ENCODE results near the gene LRRC63. TPM values are rescaled to one million over a fixed set of nuclear protein-coding genes. Genes with fewer than 3 reads are reported as not detected.
"Not testable (repeated sequence)": the region's sequence is repeated elsewhere in the genome, so short reads cannot be mapped to it uniquely, and the experiment has no call there.

LRRC63 gene
- total RNA-seq, 1 donor from 2014 or later = not detected

GRCh38 chr13:46207828-46208227, 3.9 kb upstream of the LRRC63 start:
- no peaks in the 10 kb centered on the region for H3K9me3 Mint-ChIP-seq (ENCODE audit: unreplicated experiment)
- no peak for DNase-seq
- TF ChIP-seq CTCF (IDR thresholded peaks at IDR 0.05; ENCODE audit: partially characterized antibody, unreplicated experiment) = no peak
- H3K4me1 Mint-ChIP-seq (ENCODE audit: low read depth, unreplicated experiment) = peaks cover 3% of the 10 kb centered on the region
- no peaks in the 10 kb centered on the region for H3K27me3 Mint-ChIP-seq (ENCODE audit: unreplicated experiment)
- H3K4me3 Mint-ChIP-seq (ENCODE audit: unreplicated experiment) = no peak overlapping the region
- H3K36me3 Mint-ChIP-seq (ENCODE audit: unreplicated experiment) = no peaks in the 10 kb centered on the region
- H3K27ac Mint-ChIP-seq (ENCODE audit: unreplicated experiment) = no peak overlapping the region

DNA sequence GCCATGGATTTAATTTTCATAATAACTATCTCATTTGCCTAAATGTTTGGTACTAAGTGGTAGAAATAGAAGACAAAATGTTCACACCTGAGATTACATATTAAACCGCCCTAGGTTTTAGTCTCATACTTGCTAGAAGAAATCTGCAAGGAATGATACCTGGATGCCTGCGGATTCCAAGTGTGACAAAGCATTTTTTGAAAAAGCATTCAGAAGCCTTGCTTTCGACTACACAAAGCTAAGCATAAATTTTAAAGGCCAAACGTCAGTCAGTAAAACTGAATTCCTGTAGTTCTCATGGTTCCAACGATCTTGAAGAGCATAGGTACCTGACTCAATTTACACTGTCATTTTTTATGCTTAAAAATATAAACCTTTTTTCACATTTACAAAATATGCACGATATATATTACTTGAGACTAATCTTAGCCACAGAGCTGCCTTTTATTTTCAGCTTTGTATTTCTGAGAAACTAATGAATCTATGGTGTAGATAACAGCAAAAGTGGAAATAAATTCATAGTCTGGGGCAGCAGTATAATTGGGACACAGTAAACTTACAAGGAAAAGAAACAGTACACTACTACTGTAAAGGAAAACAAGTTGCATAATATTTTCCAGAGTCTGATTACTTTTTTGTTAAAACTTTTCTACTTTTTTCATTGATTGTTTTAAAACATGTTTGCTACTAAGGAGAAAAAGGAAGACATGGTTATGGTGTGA, 1.2 kb upstream of the LRRC63 start:
- TF ChIP-seq CTCF (IDR thresholded peaks at IDR 0.05; ENCODE audit: partially characterized antibody, unreplicated experiment) = no peak
- Mint-ChIP-seq H3K4me3 (ENCODE audit: unreplicated experiment) (peak overlapping the region; percentile 78), H3K9me3 (ENCODE audit: unreplicated experiment) (no peaks in the 10 kb centered on the region), H3K27me3 (ENCODE audit: unreplicated experiment) (no peaks in the 10 kb centered on the region), H3K36me3 (ENCODE audit: unreplicated experiment) (no peaks in the 10 kb centered on the region), H3K4me1 (ENCODE audit: low read depth, unreplicated experiment) (peaks cover 3% of the 10 kb centered on the region), H3K27ac (ENCODE audit: unreplicated experiment) (no peak overlapping the region)
- DNase-seq = no peak

DNA sequence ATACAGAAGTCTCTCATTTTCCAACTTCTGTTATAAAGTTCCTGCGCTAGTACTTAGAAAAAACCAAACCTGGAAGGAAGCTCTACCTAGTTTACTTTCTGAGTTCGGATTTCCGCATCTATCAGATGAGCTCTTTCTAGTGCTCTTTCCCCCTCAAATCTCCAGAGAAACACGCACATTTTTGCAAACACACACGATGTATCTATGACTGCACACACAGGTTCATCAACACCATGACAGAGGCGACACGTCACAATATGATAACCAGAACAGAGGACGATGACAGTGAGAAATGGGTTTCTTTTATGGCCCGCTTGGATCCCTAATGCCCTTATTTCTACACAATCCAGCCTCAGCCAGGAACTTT, 629 bp upstream of the LRRC63 start:
- H3K36me3 Mint-ChIP-seq (ENCODE audit: unreplicated experiment) = no peaks in the 10 kb centered on the region
- H3K4me1 Mint-ChIP-seq (ENCODE audit: low read depth, unreplicated experiment) = peaks cover 3% of the 10 kb centered on the region
- no peak for DNase-seq
- H3K4me3 Mint-ChIP-seq (ENCODE audit: unreplicated experiment) = peak overlapping the region; percentile 78
- H3K27ac Mint-ChIP-seq (ENCODE audit: unreplicated experiment) = peak overlapping the region; percentile 0
- H3K27me3 Mint-ChIP-seq (ENCODE audit: unreplicated experiment) = no peaks in the 10 kb centered on the region
- no peak for TF ChIP-seq CTCF (IDR thresholded peaks at IDR 0.05; ENCODE audit: partially characterized antibody, unreplicated experiment)
- no peaks in the 10 kb centered on the region for H3K9me3 Mint-ChIP-seq (ENCODE audit: unreplicated experiment)

- Mint-ChIP-seq H3K4me3 (ENCODE audit: unreplicated experiment) (no peak overlapping the region), H3K27ac (ENCODE audit: unreplicated experiment) (no peak overlapping the region), H3K4me1 (ENCODE audit: low read depth, unreplicated experiment) (peaks cover 3% of the 10 kb centered on the region), H3K27me3 (ENCODE audit: unreplicated experiment) (no peaks in the 10 kb centered on the region), H3K36me3 (ENCODE audit: unreplicated experiment) (no peaks in the 10 kb centered on the region), H3K9me3 (ENCODE audit: unreplicated experiment) (no peaks in the 10 kb centered on the region)
- TF ChIP-seq CTCF (IDR thresholded peaks at IDR 0.05; ENCODE audit: partially characterized antibody, unreplicated experiment) = no peak
- DNase-seq = no peak
Measured at GRCh38 chr13:46213242-46213641, 1.5 kb downstream of the LRRC63 start.

DNA sequence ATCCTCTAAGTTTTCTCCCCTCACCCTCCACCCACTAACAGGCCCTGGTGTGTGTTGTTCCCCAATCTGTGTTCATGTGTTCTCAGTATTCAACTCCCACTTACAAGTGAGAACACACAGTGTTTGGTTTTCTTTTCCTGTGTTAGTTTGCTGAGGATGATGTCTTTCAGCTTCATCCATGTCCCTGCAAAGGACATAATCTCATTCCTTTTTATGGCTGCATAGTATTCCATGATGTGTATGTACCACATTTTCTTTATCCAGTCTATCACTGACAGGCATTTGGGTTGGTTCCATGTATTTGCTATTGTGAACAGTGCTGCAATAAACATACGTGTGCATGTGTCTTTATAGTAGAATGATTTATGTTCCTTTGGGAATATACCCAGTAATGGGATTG, 3.0 kb downstream of the LRRC63 start:
- H3K4me3 Mint-ChIP-seq (ENCODE audit: unreplicated experiment); H3K27ac Mint-ChIP-seq (ENCODE audit: unreplicated experiment); H3K4me1 Mint-ChIP-seq (ENCODE audit: low read depth, unreplicated experiment); DNase-seq; H3K36me3 Mint-ChIP-seq (ENCODE audit: unreplicated experiment); H3K27me3 Mint-ChIP-seq (ENCODE audit: unreplicated experiment); H3K9me3 Mint-ChIP-seq (ENCODE audit: unreplicated experiment): not testable (repeated sequence)

GRCh38 chr13:46220234-46220633, 8.5 kb downstream of the LRRC63 start:
- H3K9me3 Mint-ChIP-seq (ENCODE audit: unreplicated experiment); H3K27ac Mint-ChIP-seq (ENCODE audit: unreplicated experiment); DNase-seq; H3K36me3 Mint-ChIP-seq (ENCODE audit: unreplicated experiment); H3K4me1 Mint-ChIP-seq (ENCODE audit: low read depth, unreplicated experiment); H3K27me3 Mint-ChIP-seq (ENCODE audit: unreplicated experiment); H3K4me3 Mint-ChIP-seq (ENCODE audit: unreplicated experiment): not testable (repeated sequence)
